ENCODE measurements around the gene ZCCHC2.

The ZCCHC2 gene

GRCh38 chr18:62539284-62540165 lies 16.7 kb downstream of the ZCCHC2 start:
- DNase-seq = no peak

GRCh38 chr18:62543021-62543420 lies 20.2 kb downstream of the ZCCHC2 start:
- DNase-seq = no peak

DNA sequence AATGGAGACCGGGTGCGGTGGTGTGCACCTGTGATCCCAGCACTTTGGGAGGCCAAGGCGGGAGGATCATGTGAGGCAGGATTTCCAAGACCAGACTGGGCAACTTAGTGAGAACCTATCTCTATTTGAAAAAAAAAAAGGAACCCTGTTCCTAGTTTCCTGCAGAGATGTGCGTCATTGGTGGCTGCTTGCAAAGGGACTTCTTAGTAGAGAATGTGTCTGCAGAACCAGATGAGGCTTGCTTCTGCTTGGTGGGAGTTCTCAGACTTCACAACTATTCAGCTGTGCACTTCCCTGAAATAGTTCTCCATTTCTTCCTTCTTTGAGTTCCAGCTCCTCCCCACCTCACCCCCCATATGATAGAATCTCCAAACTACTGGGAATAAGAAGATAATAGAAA lies 22.3 kb downstream of the ZCCHC2 start:
- DNase-seq = no peak

GRCh38 chr18:62549755-62550154 lies 26.9 kb downstream of the ZCCHC2 start:
- DNase-seq = no peak

DNA sequence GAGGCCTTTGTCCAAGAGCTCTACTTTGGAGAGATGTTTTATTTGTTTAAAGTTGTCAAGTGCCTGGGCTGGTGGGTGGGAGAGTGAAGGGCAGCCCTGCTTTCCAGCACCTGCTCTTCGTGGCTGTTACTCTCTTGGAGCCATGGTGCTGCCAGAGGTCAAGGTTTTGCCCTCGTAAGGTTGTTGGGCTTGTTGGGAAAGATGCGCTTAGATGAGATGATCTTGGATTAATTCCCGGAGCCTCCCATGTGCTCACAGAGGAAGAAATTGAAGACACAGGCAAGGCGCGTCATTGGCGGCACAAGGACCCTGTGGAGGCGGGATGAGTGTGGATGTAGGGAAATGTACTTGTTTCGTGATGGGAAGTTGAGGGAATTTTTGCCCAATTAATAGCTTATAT lies 27.9 kb downstream of the ZCCHC2 start:
- no peak for DNase-seq

DNA sequence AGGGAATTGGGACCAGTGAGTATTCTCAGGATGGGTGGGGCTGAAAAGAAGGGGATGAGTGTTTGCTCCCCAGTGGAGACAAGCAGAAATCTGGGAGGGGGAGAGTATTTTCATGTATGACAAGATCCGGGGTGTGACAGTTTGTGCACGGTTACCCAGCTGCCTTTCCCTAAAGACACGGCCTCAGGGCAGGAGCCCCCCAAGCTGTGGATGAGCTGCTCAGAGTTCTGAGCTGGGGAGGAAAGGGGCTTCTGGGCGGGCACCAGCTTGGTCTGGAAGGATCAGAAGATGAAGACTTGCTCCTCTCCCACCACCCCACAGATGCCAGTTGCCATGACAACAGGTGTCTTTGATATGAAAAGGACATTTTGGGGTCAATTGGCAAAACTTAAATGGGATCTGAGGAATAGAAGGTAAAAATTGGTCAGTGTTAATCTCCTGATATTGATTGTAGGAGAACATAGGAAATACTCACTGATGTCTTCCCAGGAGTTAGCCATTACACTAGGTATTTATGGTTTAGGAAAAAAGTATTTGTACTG lies 29.2 kb downstream of the ZCCHC2 start:
- no peak for DNase-seq

DNA sequence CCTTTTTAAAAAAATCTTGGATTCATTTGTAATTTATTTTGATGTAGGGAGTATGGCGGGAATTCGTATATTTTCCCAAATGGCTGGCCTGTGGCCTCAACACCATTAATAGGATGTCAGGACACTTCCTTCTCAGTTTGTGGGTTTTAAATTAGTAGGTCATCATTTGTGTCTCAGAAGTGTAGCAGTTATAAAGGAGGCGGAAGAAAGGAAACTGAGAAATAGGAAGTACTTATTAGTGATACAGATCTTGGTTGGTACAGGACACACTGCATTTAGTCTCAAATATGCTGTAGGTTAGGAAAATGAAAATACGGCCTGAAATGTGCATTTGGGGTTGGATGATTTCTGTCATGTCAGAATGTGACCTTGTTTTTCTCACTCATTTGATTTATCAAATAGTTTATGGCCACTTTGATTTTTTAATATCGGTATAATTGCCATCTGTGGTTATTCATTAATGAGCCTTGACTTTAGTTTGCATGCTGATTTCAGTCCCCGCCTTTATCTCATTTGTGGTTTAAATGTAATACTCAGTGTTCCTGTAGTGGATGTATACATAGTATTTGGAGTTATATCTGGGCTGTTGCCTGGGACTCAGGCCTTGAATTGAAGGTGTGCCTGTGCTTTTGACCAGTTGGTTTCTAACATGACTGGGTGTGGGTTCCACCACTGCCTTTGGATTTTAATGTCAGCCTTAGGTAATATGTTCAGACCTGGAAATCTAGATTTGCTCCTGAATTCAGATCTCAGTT lies 31.4 kb downstream of the ZCCHC2 start:
- no peak for DNase-seq

GRCh38 chr18:62555135-62555534 lies 32.3 kb downstream of the ZCCHC2 start:
- no peak for DNase-seq

GRCh38 chr18:62556397-62556796 lies 33.6 kb downstream of the ZCCHC2 start:
- DNase-seq = peak; percentile 29 to 71

DNA sequence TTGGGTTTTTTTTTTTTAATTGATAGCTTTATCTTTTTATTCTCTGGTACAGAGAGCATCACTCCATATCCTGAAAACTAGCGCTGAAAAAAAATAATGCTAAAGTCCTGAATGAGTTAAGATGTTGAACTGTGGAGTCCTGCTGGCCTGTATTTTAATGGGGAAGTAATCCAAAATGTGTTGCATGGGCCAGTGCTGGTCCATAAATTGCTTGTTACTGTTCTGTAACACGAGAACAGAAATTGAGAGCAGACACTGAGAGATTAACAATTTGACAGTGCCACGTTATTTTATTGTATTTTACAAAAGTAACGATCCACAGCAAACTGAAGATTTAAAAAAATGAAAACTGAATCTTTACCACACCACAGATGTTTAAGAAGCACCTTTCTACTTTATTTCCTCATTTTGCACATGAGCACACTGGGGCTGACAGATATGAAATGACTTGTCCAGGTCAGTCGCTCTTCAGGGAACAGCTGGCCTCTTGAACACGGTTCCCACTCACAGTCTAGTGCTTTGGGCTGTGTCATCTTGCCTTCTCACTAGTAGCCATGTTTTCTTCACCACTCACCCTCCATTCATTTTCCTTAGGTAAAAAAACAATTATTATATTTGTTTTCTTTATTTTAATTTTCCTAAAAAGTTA lies 35.3 kb downstream of the ZCCHC2 start:
- DNase-seq = peak in 1 of 2 experiments; percentile 9

DNA sequence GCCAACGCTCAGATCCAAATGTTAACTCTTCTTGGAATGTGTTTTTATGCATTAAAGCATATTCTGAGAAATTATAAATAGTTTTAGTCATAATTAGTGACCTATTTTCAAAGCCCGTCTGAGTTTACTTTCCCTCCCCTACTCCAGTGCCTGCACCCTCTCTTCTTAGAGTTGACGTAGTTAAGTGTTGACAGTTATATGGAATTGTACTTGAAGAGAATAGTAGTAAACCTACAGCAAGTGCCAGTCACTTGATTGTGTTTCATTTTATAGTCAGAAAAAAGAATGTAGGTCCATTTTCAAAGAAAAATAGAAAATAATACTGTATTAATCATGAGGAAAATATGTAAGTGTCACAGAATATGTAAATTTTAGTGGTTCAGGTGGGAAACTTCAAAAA lies 41.2 kb downstream of the ZCCHC2 start:
- no peak for DNase-seq

GRCh38 chr18:62566199-62566598 lies 43.4 kb downstream of the ZCCHC2 start:
- DNase-seq = no peak

- no peak for DNase-seq
Measured at GRCh38 chr18:62566818-62567217, 44.0 kb downstream of the ZCCHC2 start.

DNA sequence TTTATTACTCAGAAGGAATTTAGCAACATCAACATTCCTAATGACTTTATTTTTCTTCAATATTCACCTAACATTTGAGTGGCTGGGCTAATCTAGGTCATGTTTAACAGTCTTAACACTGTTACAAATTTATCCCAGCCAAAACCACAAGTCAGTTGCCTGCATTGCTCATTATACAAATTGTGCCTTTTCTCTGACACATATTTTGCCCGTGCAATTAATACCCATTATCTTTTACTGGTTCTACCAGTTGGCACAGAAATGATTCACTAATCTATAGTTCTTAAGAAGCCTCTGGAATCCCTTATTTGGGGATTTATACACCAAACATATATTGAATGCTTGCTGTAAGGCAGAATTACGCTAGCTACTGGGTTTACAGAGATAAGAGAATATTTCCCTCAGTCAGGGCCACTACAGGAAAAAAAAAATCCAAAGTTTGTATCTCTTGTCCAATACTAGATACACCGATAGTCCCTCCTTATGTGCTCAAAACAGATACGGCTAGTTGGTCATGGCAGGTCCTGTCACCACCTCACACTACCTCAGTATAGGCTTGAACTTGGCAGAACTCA lies 46.3 kb downstream of the ZCCHC2 start:
- DNase-seq = no peak

DNA sequence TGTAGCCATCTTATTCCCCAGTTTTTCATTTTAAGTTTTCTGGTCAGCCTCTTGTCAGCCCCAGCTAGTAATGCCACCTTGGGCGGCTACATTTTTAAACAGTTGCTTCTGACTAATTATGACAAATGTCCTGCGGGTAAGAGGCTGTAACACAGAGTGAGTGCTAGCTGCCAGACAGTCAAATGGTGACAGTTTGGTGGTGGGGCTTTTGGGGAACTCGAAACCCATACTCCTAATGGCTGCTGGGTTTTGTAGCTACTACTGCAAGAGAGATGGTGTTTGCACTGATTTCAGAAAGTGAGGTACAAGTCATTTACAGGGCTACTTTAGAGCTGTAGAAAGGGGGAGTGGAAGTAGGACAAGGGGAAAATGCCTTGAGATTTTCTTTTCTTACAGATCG lies 48.2 kb downstream of the ZCCHC2 start:
- DNase-seq = no peak

- no peak for DNase-seq
Measured at GRCh38 chr18:62571648-62572047, 48.8 kb downstream of the ZCCHC2 start.

- DNase-seq = no peak
Measured at GRCh38 chr18:62572456-62572855, 49.6 kb downstream of the ZCCHC2 start.

- no peak for DNase-seq
Measured at GRCh38 chr18:62574776-62575175, 52.0 kb downstream of the ZCCHC2 start.

DNA sequence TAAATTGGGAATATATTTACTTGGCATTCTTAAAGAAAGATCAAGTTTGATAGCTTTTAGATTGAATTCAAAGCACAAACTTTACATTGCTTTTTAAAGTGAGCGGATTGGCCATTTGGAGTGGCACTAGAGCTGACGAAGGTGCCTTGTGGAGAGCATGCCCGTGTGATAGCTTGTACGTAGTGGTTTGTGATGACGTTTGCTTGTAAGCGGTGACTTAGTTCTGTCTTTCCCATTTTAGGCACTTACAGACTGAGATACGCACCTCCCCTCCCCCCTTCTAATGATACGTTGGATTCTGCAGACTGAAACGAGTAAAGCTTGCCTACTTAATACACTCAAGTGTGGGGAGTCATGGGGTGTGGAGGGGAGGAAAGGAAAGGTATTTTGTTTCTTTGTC lies 53.4 kb downstream of the ZCCHC2 start:
- DNase-seq = no peak

GRCh38 chr18:62576845-62577512 lies 54.2 kb downstream of the ZCCHC2 start:
- DNase-seq = no peak

- DNase-seq = no peak
Measured at GRCh38 chr18:62577765-62578164, 54.9 kb downstream of the ZCCHC2 start.

DNA sequence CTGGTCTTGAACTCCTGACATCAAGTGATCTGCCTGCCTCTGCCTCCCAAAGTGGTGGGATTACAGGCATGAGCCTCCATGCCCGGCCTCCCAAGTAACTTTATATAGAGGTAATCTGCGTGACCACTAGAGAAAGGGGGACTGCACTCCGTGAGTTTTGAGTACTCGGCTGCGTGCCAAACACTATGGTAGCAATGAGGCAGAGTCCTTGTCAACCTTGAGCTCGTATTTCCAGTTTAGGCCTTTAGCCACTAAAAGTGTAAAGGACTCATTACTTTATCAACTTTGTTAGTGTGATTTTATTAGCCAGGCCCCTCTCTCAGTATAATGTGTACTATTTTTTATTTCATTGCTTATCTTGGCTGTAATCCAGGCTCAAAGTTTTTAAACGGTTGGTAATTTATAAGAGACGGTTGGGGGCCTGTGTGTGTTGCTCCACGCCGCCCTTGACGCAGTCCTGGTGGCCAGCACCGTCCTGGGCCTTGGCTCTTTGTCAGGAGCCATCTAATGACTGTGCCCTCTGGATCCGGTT lies 56.2 kb downstream of the ZCCHC2 start:
- no peak for DNase-seq
